Measurements from ENCODE around the gene KRTAP2-3. TPM values are rescaled to one million over a fixed set of nuclear protein-coding genes. Genes with fewer than 3 reads are reported as not detected.

The KRTAP2-3 gene
- total RNA-seq, 6 donors from 2014 or later: not detected

GRCh38 chr17:41012326-41013120, 47.4 kb downstream of the KRTAP2-3 start:
- H3K27ac ChIP-seq: no peak overlapping the region
- no peaks in the 10 kb centered on the region for H3K27me3 ChIP-seq
- TF ChIP-seq POLR2AphosphoS5 (IDR thresholded peaks at IDR 0.05) (no peak), POLR2A (IDR thresholded peaks at IDR 0.05) (no peak), EP300 (IDR thresholded peaks at IDR 0.05) (no peak)
- TF ChIP-seq, protein P1, sequence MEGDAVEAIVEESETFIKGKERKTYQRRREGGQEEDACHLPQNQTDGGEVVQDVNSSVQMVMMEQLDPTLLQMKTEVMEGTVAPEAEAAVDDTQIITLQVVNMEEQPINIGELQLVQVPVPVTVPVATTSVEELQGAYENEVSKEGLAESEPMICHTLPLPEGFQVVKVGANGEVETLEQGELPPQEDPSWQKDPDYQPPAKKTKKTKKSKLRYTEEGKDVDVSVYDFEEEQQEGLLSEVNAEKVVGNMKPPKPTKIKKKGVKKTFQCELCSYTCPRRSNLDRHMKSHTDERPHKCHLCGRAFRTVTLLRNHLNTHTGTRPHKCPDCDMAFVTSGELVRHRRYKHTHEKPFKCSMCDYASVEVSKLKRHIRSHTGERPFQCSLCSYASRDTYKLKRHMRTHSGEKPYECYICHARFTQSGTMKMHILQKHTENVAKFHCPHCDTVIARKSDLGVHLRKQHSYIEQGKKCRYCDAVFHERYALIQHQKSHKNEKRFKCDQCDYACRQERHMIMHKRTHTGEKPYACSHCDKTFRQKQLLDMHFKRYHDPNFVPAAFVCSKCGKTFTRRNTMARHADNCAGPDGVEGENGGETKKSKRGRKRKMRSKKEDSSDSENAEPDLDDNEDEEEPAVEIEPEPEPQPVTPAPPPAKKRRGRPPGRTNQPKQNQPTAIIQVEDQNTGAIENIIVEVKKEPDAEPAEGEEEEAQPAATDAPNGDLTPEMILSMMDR (IDR thresholded peaks at IDR 0.05): no peak
- no peaks in the 10 kb centered on the region for H3K36me3 ChIP-seq
- 64 to 65% methylated on average over 6 of the region's 6 CpGs for WGBS, 2 donors
- H3K9me3 ChIP-seq: no peaks in the 10 kb centered on the region
- no peak overlapping the region for H3K4me3 ChIP-seq
- DNase-seq (no peak), ATAC-seq (ENCODE audit: low FRiP score in 2 of 2) (no peak)
- no peaks in the 10 kb centered on the region for H3K4me1 ChIP-seq

- Histone ChIP-seq H3K36me3 (no peaks in the 10 kb centered on the region), H3K4me3 (no peak overlapping the region), H3K27ac (no peak overlapping the region), H3K4me1 (no peaks in the 10 kb centered on the region), H3K27me3 (no peaks in the 10 kb centered on the region), H3K9me3 (no peaks in the 10 kb centered on the region)
- no peak for DNase-seq
- no peak for ATAC-seq (ENCODE audit: low FRiP score in 2 of 2)
- TF ChIP-seq POLR2AphosphoS5 (IDR thresholded peaks at IDR 0.05) (no peak), EP300 (IDR thresholded peaks at IDR 0.05) (no peak), POLR2A (IDR thresholded peaks at IDR 0.05) (no peak)
- TF ChIP-seq, protein P1 (IDR thresholded peaks at IDR 0.05): no peak
Observed at GRCh38 chr17:41010441-41010840, 49.5 kb downstream of the KRTAP2-3 start.

GRCh38 chr17:41009936-41010335, 50.0 kb downstream of the KRTAP2-3 start:
- Histone ChIP-seq H3K4me3 (no peak overlapping the region), H3K4me1 (no peaks in the 10 kb centered on the region), H3K36me3 (no peaks in the 10 kb centered on the region), H3K27me3 (no peaks in the 10 kb centered on the region), H3K27ac (no peak overlapping the region), H3K9me3 (no peaks in the 10 kb centered on the region)
- TF ChIP-seq POLR2AphosphoS5 (IDR thresholded peaks at IDR 0.05) (no peak), EP300 (IDR thresholded peaks at IDR 0.05) (no peak), POLR2A (IDR thresholded peaks at IDR 0.05) (no peak)
- TF ChIP-seq, protein P1 (IDR thresholded peaks at IDR 0.05): no peak
- 83 to 95% methylated on average over 1 of the region's 1 CpG for WGBS, 2 donors
- DNase-seq: no peak
- ATAC-seq (ENCODE audit: low FRiP score in 2 of 2): no peak

DNA sequence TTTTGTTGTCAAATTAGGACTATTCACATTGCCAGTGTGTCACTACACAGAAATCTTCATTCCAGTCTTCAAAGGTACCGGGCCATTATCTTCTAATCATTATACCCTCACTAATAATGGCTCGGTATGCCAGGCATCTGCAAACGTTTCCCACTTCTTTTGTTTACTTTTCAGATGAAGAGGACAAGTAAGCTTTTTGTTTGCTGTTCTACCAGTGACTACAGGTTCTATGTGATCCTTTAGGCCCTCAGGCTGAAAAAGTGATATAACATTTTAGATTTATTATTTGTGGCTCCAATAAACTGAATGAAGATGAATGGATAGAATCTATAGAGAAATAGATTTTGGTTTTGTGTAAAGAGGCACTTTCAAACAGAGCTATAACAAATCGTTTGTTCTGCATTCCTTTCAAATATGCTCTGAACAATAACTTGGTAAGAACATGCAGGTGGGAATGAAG, 50.6 kb downstream of the KRTAP2-3 start:
- WGBS, 2 donors: 50 to 52% methylated on average over 4 of the region's 4 CpGs
- Histone ChIP-seq H3K27ac (no peak overlapping the region), H3K27me3 (no peaks in the 10 kb centered on the region), H3K9me3 (no peaks in the 10 kb centered on the region), H3K36me3 (no peaks in the 10 kb centered on the region), H3K4me1 (no peaks in the 10 kb centered on the region), H3K4me3 (no peak overlapping the region)
- DNase-seq (no peak), ATAC-seq (ENCODE audit: low FRiP score in 2 of 2) (no peak)
- TF ChIP-seq POLR2A (IDR thresholded peaks at IDR 0.05) (no peak), POLR2AphosphoS5 (IDR thresholded peaks at IDR 0.05) (no peak), EP300 (IDR thresholded peaks at IDR 0.05) (no peak)
- TF ChIP-seq, protein P1 (IDR thresholded peaks at IDR 0.05): no peak

Other genes with a start within 250 kb of the KRTAP2-3 start
- gene KRT10, start 237.5 kb downstream of the KRTAP2-3 start, total RNA-seq: 10 to 100 TPM in 4 of 6 donors, 1 to 10 TPM in 2; 4.2 to 35.0 (median 13.5) TPM
- gene KRT12, start 192.9 kb downstream of the KRTAP2-3 start, total RNA-seq: not detected
- under 1 TPM in 2 of 6 donors, not detected in 4; 0.31 to 0.37 TPM for gene KRT20, start 174.9 kb downstream of the KRTAP2-3 start, total RNA-seq
- gene KRT23, start 122.5 kb downstream of the KRTAP2-3 start, total RNA-seq: 10 to 100 TPM in 1 of 6 donors, 1 to 10 TPM in 4, under 1 TPM in 1; 0.49 to 10.7 (median 3.1) TPM
- gene KRT39, start 93.2 kb downstream of the KRTAP2-3 start, total RNA-seq: not detected
- under 1 TPM in 1 of 6 donors, not detected in 5; 0.24 TPM for gene KRT40, start 75.8 kb downstream of the KRTAP2-3 start, total RNA-seq
- gene KRTAP3-3, start 66.0 kb downstream of the KRTAP2-3 start, total RNA-seq: not detected
- not detected for gene KRTAP3-2, start 60.2 kb downstream of the KRTAP2-3 start, total RNA-seq
- gene KRTAP3-1, start 51.0 kb downstream of the KRTAP2-3 start, total RNA-seq: not detected
- gene KRTAP1-5, start 32.9 kb downstream of the KRTAP2-3 start, total RNA-seq: not detected
- not detected for gene KRTAP1-4, start 29.9 kb downstream of the KRTAP2-3 start, total RNA-seq
- not detected for gene KRTAP1-3, start 25.2 kb downstream of the KRTAP2-3 start, total RNA-seq
- not detected for gene KRTAP1-1, start 18.7 kb downstream of the KRTAP2-3 start, total RNA-seq
- gene KRTAP2-1, start 12.8 kb downstream of the KRTAP2-3 start, total RNA-seq: not detected
- not detected for gene KRTAP2-2, start 4.9 kb downstream of the KRTAP2-3 start, total RNA-seq
- gene KRTAP2-4, start 5.8 kb upstream of the KRTAP2-3 start, total RNA-seq: not detected
- gene KRTAP4-7, start 24.0 kb upstream of the KRTAP2-3 start, total RNA-seq: not detected
- gene KRTAP4-8, start 38.0 kb upstream of the KRTAP2-3 start, total RNA-seq: not detected
- not detected for gene KRTAP4-16, start 42.1 kb upstream of the KRTAP2-3 start, total RNA-seq
- gene KRTAP4-9, start 45.3 kb upstream of the KRTAP2-3 start, total RNA-seq: not detected
- gene KRTAP4-11, start 58.3 kb upstream of the KRTAP2-3 start, total RNA-seq: not detected
- not detected for gene KRTAP4-12, start 64.1 kb upstream of the KRTAP2-3 start, total RNA-seq
- gene KRTAP4-6, start 80.4 kb upstream of the KRTAP2-3 start, total RNA-seq: not detected
- gene KRTAP4-5, start 89.7 kb upstream of the KRTAP2-3 start, total RNA-seq: not detected
- not detected for gene KRTAP4-4, start 100.6 kb upstream of the KRTAP2-3 start, total RNA-seq
- gene KRTAP4-3, start 108.1 kb upstream of the KRTAP2-3 start, total RNA-seq: not detected
- gene KRTAP4-2, start 118.1 kb upstream of the KRTAP2-3 start, total RNA-seq: not detected
- not detected for gene KRTAP4-1, start 124.8 kb upstream of the KRTAP2-3 start, total RNA-seq
- gene KRTAP9-1, start 129.8 kb upstream of the KRTAP2-3 start, total RNA-seq: not detected
- gene KRTAP9-2, start 166.5 kb upstream of the KRTAP2-3 start, total RNA-seq: not detected
- gene KRTAP9-3, start 172.3 kb upstream of the KRTAP2-3 start, total RNA-seq: not detected
- not detected for gene KRTAP9-8, start 177.9 kb upstream of the KRTAP2-3 start, total RNA-seq
- gene KRTAP9-4, start 189.6 kb upstream of the KRTAP2-3 start, total RNA-seq: not detected
- gene KRTAP9-9, start 195.3 kb upstream of the KRTAP2-3 start, total RNA-seq: not detected
- gene KRTAP9-6, start 205.3 kb upstream of the KRTAP2-3 start, total RNA-seq: not detected
- gene KRTAP9-7, start 215.6 kb upstream of the KRTAP2-3 start, total RNA-seq: not detected
- gene KRTAP29-1, start 242.7 kb upstream of the KRTAP2-3 start, total RNA-seq: not detected
- gene KRTAP16-1, start 249.2 kb upstream of the KRTAP2-3 start, total RNA-seq: not detected

All from upper lobe of left lung (tissue), 6 donors.